HG03575 (cell line): ENCODE results near the gene PLLP.

Source experiments
- ATAC-seq: cut with Tn5 transposase; IDR thresholded peaks from one replicate; pipeline ENCODE4 v1.9.1; 2021; ENCODE audit not compliant: unreplicated experiment, insufficient number of reproducible peaks, low FRiP score; ENCODE audit errors: extremely low read depth

PLLP gene

GRCh38 chr16:57238682-57239081, 45.8 kb downstream of the PLLP start:
- ATAC-seq, result no peak

DNA sequence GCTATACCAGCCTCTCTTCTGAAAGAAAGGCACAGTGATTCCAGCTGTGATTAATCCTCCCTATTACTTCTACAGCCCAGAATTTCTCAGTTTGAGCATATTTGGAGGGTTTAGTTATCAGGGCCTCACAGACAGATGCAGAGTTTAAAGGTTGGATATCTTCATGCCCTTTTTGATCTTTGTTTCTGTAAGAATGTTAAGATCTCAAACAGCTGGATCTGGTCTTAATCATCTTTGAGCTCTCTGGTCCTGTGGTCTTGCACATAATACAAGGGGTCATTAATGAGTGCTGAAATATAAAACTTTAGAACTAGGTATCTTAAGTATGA, 48.5 kb downstream of the PLLP start:
- no peak for ATAC-seq

GRCh38 chr16:57235128-57236021, 49.1 kb downstream of the PLLP start:
- no peak for ATAC-seq

GRCh38 chr16:57234707-57235092, 49.8 kb downstream of the PLLP start:
- no peak for ATAC-seq

DNA sequence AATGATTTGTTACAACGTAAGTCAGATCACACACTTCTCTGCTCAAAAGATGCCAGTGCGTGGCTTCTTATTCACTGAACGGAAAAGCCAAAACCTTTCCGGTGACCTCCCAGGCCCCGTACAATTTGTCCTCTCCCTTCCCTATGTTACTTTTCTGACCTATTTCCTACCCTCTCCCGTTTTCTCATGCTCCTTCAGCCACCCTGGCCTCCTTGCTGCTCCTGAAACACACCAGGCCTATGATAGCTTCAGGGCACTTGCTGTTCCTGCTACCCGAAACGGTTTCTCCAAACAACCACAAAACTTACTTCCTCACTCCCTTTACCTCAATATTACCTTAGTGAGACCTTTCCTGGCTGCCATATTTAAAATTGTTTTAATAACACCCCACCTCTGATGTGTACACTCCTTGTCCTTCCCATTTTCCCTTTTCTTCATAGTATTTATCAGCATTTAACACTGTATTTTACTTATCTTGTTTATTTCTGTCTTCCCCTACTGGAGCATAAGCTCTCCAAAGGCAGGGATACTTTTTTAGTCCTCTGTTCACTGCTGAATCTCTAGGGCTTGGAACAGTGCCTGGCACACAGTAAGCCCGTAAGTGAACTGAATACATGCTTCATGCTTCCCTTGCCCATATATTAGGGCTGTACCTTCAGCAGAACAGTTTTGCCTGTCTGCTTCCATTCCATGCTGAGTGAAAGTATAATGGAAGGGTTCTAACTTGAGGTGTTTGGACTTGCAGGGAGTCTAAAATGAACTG, 50.3 kb downstream of the PLLP start:
- no peak for ATAC-seq

GRCh38 chr16:57231821-57232350, 52.6 kb downstream of the PLLP start:
- no peak for ATAC-seq

DNA sequence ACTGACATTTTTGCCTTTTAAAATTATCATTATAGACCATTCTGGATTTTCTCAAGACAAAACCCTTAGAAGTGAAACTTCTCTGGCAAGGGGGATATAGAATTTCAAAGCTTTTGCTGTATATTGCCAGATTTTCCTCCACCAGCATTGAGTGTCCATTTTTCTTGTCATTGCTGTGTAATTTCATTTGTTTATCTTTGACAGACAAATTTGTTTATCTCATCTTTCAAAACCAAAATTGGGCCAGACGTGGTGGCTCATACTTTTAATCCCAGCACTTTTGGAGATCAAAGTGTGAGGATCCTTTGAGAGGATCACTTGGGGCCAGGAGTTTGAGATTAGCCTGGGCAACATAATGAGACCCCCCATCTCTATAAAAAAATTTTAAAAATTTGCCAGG, 55.4 kb downstream of the PLLP start:
- ATAC-seq, result no peak

- ATAC-seq, result no peak
Observed at GRCh38 chr16:57226701-57227621, 57.5 kb downstream of the PLLP start.

DNA sequence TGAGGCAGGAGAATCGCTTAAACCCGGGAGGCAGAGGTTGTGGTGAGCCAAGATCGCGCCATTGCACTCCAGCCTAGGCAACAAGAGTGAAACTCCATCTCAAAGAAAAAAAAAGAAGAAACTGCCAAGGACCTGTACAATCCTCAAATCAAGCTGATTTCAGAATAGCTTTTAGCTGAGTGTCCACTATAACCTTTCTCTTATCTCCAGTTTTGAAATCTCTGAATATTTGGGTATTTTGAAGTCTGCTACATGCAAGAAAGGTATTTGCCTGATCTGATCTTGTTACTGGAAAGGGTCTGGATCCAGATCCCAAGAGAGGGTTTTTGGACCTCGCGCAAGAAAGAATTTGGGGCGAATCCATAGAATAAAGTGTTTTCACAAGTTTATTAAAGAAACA, 58.5 kb downstream of the PLLP start:
- ATAC-seq, result no peak

- ATAC-seq, result no peak
Observed at GRCh38 chr16:57224651-57225335, 59.7 kb downstream of the PLLP start.

GRCh38 chr16:57223057-57223456, 61.4 kb downstream of the PLLP start:
- ATAC-seq, result no peak

DNA sequence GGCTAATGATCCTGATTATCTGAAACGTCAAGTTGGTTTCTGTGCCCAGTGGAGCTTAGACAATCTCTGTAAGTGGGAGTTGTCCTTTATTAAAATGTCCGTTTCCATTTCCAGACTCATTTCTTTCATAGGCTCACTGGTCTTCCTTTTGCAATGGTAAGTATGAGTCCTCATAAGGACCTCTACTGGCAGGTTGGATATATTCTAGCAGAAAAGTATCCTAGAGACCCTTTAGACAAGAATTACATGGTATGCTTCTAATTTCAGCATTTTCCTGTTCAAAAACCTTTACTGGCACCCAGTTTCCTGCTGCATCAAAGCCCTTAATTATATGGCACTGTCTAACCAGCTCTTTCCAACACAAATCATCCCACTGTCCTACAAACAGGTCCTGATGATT, 67.5 kb downstream of the PLLP start:
- no peak for ATAC-seq

DNA sequence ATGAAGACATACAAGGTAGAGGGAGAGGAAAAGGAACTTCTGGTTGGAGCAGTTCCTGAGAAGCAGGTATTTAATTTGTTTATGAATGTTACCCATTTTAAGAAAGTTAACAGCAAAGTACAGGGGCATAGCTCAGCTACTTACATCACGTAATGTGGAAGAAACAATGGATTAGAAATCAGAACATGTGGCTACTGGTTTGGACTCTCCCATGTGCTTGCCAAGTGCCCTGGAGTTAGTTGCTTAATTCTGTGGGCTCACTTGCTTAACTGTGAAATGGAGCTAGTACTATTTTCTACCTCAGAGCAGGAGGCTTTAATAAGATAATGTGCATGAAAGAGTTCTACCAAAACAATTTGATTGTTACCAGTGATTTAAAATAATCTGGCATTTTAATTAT, 71.0 kb downstream of the PLLP start:
- no peak for ATAC-seq

DNA sequence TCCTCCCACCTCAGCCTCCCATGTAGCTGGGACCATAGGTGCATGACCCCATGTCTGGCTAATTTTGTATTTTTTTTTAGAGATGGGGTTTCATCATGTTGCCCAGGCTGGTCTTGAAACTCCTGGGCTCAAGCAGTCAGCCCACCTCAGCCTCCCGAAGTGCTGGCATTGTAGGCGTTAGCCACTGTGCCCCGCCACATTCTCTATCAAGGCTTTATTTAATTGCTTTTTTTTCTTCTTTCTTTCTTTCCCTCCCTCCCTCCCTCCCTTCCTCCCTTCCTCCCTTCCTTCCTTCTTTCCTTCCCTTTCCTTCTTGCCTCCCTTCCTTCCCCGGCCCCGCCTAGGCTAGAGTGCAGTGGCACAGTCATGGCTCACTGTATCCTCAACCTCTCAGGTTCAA, 74.7 kb downstream of the PLLP start:
- no peak for ATAC-seq

GRCh38 chr16:57208926-57209325, 75.5 kb downstream of the PLLP start:
- no peak for ATAC-seq
